ENCODE results near the gene PAQR9.

Gene PAQR9

DNA sequence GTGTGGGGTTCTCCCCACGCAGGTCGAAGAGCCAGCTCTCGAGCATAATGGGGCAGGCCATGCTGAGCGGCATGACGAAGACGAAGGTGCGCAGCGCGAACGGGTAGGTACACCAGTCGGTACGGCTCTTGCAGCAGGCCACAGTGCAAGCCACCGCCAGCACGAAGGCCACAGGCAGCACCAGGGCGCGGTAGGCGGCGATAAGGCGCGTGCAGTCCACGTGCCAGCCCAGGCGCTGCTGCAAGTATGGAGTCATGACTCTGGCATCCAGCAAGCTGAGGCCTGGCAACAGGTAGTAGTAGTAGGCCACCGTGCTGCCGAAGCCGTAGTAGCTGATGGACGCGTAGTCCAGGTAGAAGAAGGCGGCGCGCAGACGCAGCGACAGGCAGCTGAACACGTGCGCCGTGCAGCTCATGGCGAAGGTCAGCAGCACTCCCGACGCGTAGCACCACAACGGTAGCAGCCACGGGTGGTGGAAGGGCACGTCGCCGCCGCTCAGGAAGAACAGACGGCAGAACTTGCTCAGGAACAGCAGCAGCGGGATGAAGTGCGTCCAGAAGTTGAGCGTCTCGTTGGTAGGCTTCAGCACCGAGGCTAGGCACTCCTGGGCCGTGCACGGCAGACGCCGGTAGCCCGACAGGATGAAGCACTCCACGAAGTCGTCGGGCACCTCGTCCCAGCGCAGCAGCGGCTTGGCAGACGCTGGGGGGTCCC, 797 bp downstream of the PAQR9 start:
- TF ChIP-seq POLR2A (IDR thresholded peaks at IDR 0.05; ENCODE audit: low read depth, low read length) (no peak), POLR2AphosphoS5 (IDR thresholded peaks at IDR 0.05; ENCODE audit: low read depth, low read length) (no peak), TAF1 (IDR thresholded peaks at IDR 0.05; ENCODE audit: borderline replicate concordance, low read depth, low read length) (no peak)
- FAIRE-seq (no peak), DNase-seq (ENCODE audit: insufficient read length) (no peak)

DNA sequence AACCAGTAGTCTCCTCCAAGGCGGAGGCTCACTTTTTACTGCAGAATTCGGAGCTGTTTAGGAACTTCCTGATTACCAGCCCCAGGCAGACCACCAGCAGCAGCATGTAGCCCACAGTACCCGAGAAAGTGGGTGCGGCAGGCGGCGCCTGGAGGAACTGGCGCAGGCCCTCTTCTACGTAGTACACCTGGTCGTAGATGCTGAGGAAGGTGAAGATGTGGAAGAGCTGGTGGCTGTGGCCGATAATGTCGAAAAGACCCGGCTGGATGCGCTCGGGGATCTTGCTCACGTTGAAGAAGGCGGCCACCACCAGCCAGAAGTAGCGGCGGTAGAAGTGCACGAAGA, 1.3 kb downstream of the PAQR9 start:
- DNase-seq (ENCODE audit: insufficient read length) (no peak), FAIRE-seq (no peak)
- no peak for TF ChIP-seq POLR2AphosphoS5 (IDR thresholded peaks at IDR 0.05; ENCODE audit: low read depth, low read length)
- no peak for TF ChIP-seq TAF1 (IDR thresholded peaks at IDR 0.05; ENCODE audit: borderline replicate concordance, low read depth, low read length)
- TF ChIP-seq POLR2A (IDR thresholded peaks at IDR 0.05; ENCODE audit: low read depth, low read length), result no peak

DNA sequence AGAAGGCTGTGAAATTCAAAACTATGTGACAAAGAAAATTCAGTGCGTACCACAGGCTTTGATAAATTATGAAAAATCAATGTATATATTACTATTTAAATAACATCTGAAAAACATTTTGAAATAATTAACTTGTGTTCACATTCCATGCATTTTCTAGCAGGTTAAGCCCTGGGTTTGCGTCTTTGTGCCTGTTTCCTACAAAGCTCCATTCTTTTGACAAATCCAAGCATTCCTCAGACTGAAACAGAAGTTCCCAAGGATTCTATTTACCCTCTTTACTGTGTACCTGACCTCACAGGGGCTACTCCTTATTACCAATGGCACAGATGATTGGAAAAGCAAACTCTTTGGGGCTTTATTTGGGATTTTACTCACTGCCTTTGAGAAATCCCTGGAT, 1.9 kb downstream of the PAQR9 start:
- no peak for FAIRE-seq
- TF ChIP-seq TAF1 (IDR thresholded peaks at IDR 0.05; ENCODE audit: borderline replicate concordance, low read depth, low read length) (no peak), POLR2A (IDR thresholded peaks at IDR 0.05; ENCODE audit: low read depth, low read length) (no peak), POLR2AphosphoS5 (IDR thresholded peaks at IDR 0.05; ENCODE audit: low read depth, low read length) (no peak)
- no peak for DNase-seq (ENCODE audit: insufficient read length)

DNA sequence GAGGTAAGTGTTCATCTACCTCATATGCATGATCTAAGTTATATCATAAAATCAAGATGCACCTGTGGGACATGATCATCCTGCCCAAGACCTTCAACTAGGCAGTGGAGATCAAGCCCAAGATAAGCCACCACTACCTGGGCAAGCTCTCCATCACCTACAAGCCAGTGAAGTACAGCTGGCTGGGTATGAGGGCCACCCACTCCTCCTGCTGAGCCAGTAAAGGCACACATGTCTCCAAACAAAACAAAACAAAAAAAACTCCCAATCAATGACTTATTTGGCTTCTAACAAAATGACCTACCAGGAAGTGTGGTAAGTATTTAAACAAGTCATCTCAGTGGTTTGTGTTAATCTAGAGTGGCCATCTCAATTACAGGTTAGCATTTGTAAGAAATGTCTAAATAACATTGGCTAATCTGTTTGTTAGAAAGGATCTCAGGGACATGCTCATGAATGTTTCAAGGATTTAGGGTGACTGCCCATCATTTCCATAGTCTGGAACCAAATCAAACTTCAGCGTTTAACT, 3.1 kb downstream of the PAQR9 start:
- DNase-seq (ENCODE audit: insufficient read length) (no peak), FAIRE-seq (no peak)
- no peak for TF ChIP-seq POLR2AphosphoS5 (IDR thresholded peaks at IDR 0.05; ENCODE audit: low read depth, low read length)

DNA sequence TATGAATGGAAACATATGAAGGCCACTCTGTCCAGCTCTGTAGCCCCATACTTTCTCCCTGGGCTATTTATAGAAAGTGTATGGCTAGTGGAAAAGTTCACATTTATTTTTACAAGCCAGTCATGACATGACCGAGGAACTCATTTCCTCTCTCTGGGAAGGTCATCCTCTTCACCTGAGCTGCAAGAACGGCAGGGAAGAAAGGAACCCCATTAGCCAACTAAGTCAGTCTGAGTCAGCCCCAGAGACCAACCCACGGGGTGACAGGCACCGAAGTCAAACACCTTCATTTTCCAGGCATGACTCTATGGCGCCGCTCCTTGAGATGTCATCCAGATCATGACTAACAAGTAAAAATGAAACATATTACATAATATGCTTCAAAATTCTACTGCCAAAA, 4.8 kb downstream of the PAQR9 start:
- no peak for TF ChIP-seq TAF1 (IDR thresholded peaks at IDR 0.05; ENCODE audit: borderline replicate concordance, low read depth, low read length)
- TF ChIP-seq POLR2AphosphoS5 (IDR thresholded peaks at IDR 0.05; ENCODE audit: low read depth, low read length), result no peak
- TF ChIP-seq POLR2A (IDR thresholded peaks at IDR 0.05; ENCODE audit: low read depth, low read length), result no peak
- no peak for DNase-seq (ENCODE audit: insufficient read length)
- no peak for FAIRE-seq

DNA sequence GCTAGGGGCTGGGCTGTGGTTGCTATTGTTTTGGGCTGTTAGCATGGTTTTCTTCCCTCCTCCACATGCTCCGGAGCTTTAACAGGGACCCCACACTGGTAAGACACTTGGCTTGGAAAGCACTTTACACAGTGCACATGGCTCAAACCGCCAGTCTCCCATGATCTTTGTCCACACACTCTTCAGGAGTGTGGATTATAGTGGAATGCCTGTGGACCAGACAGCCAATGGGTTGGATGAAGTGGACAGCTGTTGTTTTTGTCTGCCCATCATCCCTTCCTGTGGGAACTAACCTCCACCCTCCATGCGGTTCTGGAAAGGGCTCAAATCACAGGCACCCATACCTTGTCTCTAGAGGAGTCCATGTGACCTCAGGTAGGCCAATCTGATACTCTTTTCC, 10.0 kb downstream of the PAQR9 start:
- no peak for FAIRE-seq
- DNase-seq (ENCODE audit: insufficient read length), result no peak
- no peak for TF ChIP-seq POLR2A (IDR thresholded peaks at IDR 0.05; ENCODE audit: low read depth, low read length)
- TF ChIP-seq TAF1 (IDR thresholded peaks at IDR 0.05; ENCODE audit: borderline replicate concordance, low read depth, low read length), result no peak
- no peak for TF ChIP-seq POLR2AphosphoS5 (IDR thresholded peaks at IDR 0.05; ENCODE audit: low read depth, low read length)

DNA sequence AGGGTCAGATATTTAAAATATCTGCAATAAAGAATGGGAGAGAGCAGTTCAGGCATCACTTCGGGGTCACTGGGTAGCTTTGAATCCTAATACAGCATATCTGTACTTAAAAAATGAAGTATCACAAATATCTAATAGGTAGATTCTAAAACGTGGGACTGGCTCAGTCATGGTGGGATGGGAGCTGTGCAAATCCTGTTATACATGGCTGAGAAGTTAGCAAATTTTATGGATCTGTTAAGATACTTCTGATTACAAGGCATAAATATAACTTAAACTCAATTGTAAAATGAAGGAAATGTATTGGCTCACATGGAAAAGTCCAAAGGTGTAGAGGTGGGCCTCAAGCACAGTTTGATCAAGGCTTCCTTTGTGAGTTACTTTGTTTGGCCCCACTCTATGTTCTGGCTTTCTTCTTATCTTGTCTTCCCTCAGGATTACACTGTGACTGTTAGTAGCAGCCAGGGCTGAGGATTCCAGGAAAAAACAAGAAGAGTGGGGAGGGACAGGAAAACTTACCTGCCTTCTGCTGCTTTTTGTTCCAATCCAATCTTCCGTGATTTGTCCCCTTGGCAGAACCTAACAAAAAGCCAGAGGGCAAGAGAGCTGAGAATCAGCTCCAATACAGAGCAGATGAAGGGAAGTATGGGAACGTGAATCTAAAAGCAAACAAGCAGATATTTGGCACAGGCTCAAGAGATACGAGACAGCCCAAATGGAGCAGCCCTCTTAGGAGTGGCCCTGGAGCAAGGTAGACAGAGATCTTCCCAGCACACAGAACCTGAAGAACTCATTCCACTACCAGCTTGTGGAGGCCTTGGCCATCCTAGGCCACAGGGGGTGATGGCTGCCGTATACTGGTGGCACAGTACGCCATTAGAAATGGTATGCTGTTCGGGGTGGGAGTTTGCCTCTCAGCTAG, 10.9 kb downstream of the PAQR9 start:
- DNase-seq (ENCODE audit: insufficient read length) (no peak), FAIRE-seq (no peak)
- TF ChIP-seq POLR2AphosphoS5 (IDR thresholded peaks at IDR 0.05; ENCODE audit: low read depth, low read length) (no peak), TAF1 (IDR thresholded peaks at IDR 0.05; ENCODE audit: borderline replicate concordance, low read depth, low read length) (no peak), POLR2A (IDR thresholded peaks at IDR 0.05; ENCODE audit: low read depth, low read length) (no peak)

DNA sequence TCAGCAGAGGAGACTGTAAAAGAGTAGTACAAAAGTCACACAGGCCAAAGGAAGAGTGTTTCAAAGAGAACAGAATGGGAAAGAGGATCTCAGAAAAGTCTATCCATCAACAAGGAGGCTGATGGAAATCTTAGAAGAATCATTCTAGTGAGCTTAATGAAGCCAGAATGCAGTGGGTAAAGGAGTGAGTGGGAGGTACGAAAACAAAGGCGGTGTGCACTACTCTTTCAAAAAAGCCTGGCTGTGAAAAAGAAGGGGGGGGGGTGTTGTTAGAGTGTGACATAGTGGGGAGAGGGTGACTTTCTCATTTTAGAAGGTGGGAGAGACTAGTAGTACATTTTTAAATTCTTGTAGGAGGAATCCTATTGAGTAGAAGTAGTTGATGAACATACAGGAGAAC, 11.7 kb downstream of the PAQR9 start:
- TF ChIP-seq TAF1 (IDR thresholded peaks at IDR 0.05; ENCODE audit: borderline replicate concordance, low read depth, low read length) (no peak), POLR2A (IDR thresholded peaks at IDR 0.05; ENCODE audit: low read depth, low read length) (no peak)
- no peak for FAIRE-seq
- DNase-seq (ENCODE audit: insufficient read length), result no peak

DNA sequence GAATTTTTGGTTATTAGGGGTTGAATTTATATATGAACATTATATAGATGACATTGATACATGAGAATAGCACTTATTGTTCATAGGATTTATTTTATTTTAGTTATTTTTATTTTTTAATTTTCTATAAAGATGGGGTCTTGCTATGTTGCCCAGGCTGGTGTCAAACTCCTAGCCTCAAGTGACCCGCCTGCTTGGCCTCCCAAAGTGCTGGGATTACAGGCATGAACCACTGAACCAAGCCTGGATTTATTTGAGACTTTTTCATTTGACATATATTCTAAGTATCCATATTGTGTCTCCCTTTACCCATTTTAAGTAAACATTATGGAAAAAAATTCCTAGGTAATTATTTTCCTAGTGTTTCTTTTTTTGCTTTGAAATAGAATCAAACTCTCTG, 12.5 kb downstream of the PAQR9 start:
- TF ChIP-seq TAF1 (IDR thresholded peaks at IDR 0.05; ENCODE audit: borderline replicate concordance, low read depth, low read length), result no peak
- no peak for TF ChIP-seq POLR2AphosphoS5 (IDR thresholded peaks at IDR 0.05; ENCODE audit: low read depth, low read length)
- TF ChIP-seq POLR2A (IDR thresholded peaks at IDR 0.05; ENCODE audit: low read depth, low read length), result no peak
- DNase-seq (ENCODE audit: insufficient read length) (no peak), FAIRE-seq (no peak)

DNA sequence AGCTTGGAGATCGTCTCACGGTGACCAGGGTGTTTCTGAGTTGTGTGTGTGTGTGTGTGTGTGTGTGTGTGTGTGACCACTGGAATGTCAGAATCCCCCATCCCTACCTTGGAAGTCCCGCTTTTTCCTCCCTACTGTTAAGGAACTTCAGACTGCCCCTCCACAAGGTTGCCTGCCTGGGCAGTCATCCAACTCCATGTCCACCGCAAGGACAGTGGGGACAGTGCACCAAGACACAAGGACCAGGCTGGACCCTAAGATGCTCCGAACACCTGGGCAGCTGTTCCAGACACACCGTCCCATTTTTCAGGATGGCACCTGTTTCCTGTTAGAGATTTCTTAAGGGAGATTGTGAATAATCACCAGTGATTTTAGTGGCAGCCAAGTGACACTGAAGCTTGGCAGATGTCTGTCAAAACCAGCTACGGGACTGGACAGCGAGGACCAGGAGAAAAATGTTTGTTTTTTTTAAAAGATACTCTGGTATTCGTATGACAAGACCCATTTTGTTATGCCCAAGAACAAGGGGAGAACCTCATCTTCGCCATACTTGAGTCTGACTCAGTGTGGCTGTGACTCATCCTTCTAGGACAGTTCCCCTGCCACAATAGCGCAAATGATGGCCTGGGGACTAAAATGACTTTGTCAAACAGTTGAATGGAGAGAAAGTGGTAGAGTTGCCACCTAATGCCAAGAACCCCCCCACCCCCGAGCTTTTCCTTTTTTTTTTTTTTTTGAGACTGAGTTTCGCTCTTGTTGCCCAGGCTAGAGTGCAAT, 15.5 kb downstream of the PAQR9 start:
- no peak for TF ChIP-seq TAF1 (IDR thresholded peaks at IDR 0.05; ENCODE audit: borderline replicate concordance, low read depth, low read length)
- TF ChIP-seq POLR2AphosphoS5 (IDR thresholded peaks at IDR 0.05; ENCODE audit: low read depth, low read length), result no peak
- no peak for TF ChIP-seq POLR2A (IDR thresholded peaks at IDR 0.05; ENCODE audit: low read depth, low read length)
- no peak for FAIRE-seq
- DNase-seq (ENCODE audit: insufficient read length), result no peak

DNA sequence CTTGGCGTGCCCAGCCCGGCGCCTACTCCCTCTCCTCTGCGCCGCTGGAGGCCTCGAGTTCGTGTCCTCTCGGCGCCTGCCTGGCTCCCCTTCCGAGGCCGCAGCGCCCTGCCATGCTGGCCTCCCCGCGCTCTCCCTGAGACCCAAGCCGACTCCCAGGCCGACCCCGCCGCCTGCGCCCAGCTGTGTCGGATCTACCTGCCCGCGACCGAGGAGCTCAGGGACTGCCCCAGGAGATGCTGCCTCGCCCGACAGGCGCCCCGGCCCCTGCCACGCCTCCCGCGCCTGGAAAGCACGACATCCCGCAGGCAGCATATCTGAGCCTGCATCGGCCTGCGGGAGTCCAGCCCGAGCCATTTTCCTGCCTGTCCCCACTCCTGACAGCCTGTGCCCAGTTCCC, 16.1 kb downstream of the PAQR9 start:
- DNase-seq (ENCODE audit: insufficient read length), result no peak
- no peak for FAIRE-seq
- TF ChIP-seq POLR2A (IDR thresholded peaks at IDR 0.05; ENCODE audit: low read depth, low read length), result no peak
- TF ChIP-seq TAF1 (IDR thresholded peaks at IDR 0.05; ENCODE audit: borderline replicate concordance, low read depth, low read length), result no peak
- TF ChIP-seq POLR2AphosphoS5 (IDR thresholded peaks at IDR 0.05; ENCODE audit: low read depth, low read length), result no peak
